Loucy (cell line): Measurements from ENCODE around the gene POLR3A.

ENCODE experiments used
- H2AFZ ChIP-seq: fragments of 200-600 bp; sonication (generic); 2 replicates; pipeline ENCODE4 v1.6.0; 2016; ENCODE audit warnings: antibody characterized with exemption, mild to moderate bottlenecking, low read length, moderate library complexity
- H3F3A ChIP-seq: fragments of 200-600 bp; 2 replicates; pipeline ENCODE4 v1.6.0; 2016; ENCODE audit warnings: antibody characterized with exemption, low read depth, mild to moderate bottlenecking
- H3K27me3 ChIP-seq: fragments of 200-600 bp; sonication (generic); 2 replicates; pipeline ENCODE4 v1.6.1; 2014; ENCODE audit warnings: low read length, mild to moderate bottlenecking; ENCODE audit not compliant: insufficient read depth, poor library complexity, severe bottlenecking
- H3K36me3 ChIP-seq: fragments of 200-600 bp; sonication (generic); 2 replicates; pipeline ENCODE4 v1.6.1; 2016; ENCODE audit warnings: low read length; ENCODE audit not compliant: insufficient read depth
- H3K4me1 ChIP-seq: fragments of 200-600 bp; sonication (generic); 2 replicates; pipeline ENCODE4 v1.5.1; 2014; ENCODE audit warnings: low read length, mild to moderate bottlenecking; ENCODE audit not compliant: insufficient read depth, poor library complexity, severe bottlenecking
- H3K4me2 ChIP-seq: fragments of 200-600 bp; sonication (generic); 2 replicates; pipeline ENCODE4 v1.6.0; 2014; ENCODE audit warnings: antibody characterized with exemption, low read length, low read depth, mild to moderate bottlenecking; ENCODE audit not compliant: poor library complexity, severe bottlenecking
- H3K4me3 ChIP-seq: fragments of 200-600 bp; sonication (generic); 2 replicates; pipeline ENCODE4 v1.5.1; 2014; ENCODE audit warnings: low read length, mild to moderate bottlenecking, mixed read lengths; ENCODE audit not compliant: poor library complexity, severe bottlenecking
- H3K79me2 ChIP-seq: fragments of 200-600 bp; sonication (generic); 2 replicates; pipeline ENCODE4 v1.6.1; 2014; ENCODE audit warnings: low read length; ENCODE audit not compliant: insufficient read depth
- H3K9ac ChIP-seq: fragments of 200-600 bp; sonication (generic); 2 replicates; pipeline ENCODE4 v1.6.0; 2014; ENCODE audit warnings: mild to moderate bottlenecking, low read depth, low read length, moderate library complexity; ENCODE audit not compliant: poor library complexity, severe bottlenecking
- H3K9me2 ChIP-seq: fragments of 200-600 bp; sonication (generic); replicated peaks from 2 replicates; pipeline ENCODE4 v1.6.1; 2016; ENCODE audit warnings: low read depth, low read length, mixed read lengths
- H3K9me3 ChIP-seq: fragments of 200-600 bp; sonication (generic); 2 replicates; pipeline ENCODE4 v1.6.1; 2014; ENCODE audit warnings: mild to moderate bottlenecking, antibody characterized with exemption, low read length, low read depth; ENCODE audit not compliant: insufficient read depth
- H4K20me1 ChIP-seq: fragments of 200-600 bp; sonication (generic); 2 replicates; pipeline ENCODE4 v1.6.0; 2014; ENCODE audit warnings: antibody characterized with exemption, low read length, mild to moderate bottlenecking; ENCODE audit not compliant: insufficient read depth, poor library complexity, severe bottlenecking
- CTCF ChIP-seq: fragments of 200-600 bp; sonication (generic); conservative IDR thresholded peaks from 2 replicates; pipeline ENCODE4 v1.5.1; 2014; ENCODE audit warnings: mild to moderate bottlenecking, antibody characterized with exemption, low read length
- EZH2phosphoT487 ChIP-seq: fragments of 200-600 bp; IDR thresholded peaks from 2 replicates; pipeline ENCODE4 v1.6.1; 2018; ENCODE audit warnings: antibody characterized with exemption, mild to moderate bottlenecking, moderate library complexity, borderline replicate concordance

POLR3A gene

GRCh38 chr10:78023741-78024140 lies 5.6 kb downstream of the POLR3A start:
- no peak overlapping the region for H2AFZ ChIP-seq
- H3K9ac ChIP-seq: no peak overlapping the region
- no peaks in the 10 kb centered on the region for H3K9me3 ChIP-seq
- H3F3A ChIP-seq: no peaks in the 10 kb centered on the region
- H3K27me3 ChIP-seq: no peaks in the 10 kb centered on the region
- TF ChIP-seq CTCF: no peak
- H3K4me2 ChIP-seq: no peak overlapping the region
- peaks cover 3% of the 10 kb centered on the region for H4K20me1 ChIP-seq
- H3K4me3 ChIP-seq: no peak overlapping the region
- peaks cover 10% of the 10 kb centered on the region for H3K4me1 ChIP-seq
- no peaks in the 10 kb centered on the region for H3K9me2 ChIP-seq
- peaks cover 66% of the 10 kb centered on the region for H3K36me3 ChIP-seq
- peaks cover 23% of the 10 kb centered on the region for H3K79me2 ChIP-seq

- H4K20me1 ChIP-seq: no peaks in the 10 kb centered on the region
- no peaks in the 10 kb centered on the region for H3K9me2 ChIP-seq
- no peaks in the 10 kb centered on the region for H3K4me1 ChIP-seq
- H2AFZ ChIP-seq: no peak overlapping the region
- peaks cover 87% of the 10 kb centered on the region for H3K36me3 ChIP-seq
- H3K9ac ChIP-seq: no peak overlapping the region
- TF ChIP-seq EZH2phosphoT487: no peak
- no peak for TF ChIP-seq CTCF
- H3K79me2 ChIP-seq: no peaks in the 10 kb centered on the region
- no peak overlapping the region for H3K4me3 ChIP-seq
- H3K4me2 ChIP-seq: no peak overlapping the region
- no peaks in the 10 kb centered on the region for H3K27me3 ChIP-seq
- no peaks in the 10 kb centered on the region for H3K9me3 ChIP-seq
- no peaks in the 10 kb centered on the region for H3F3A ChIP-seq
Observed at GRCh38 chr10:78021201-78021600, 8.1 kb downstream of the POLR3A start.

GRCh38 chr10:78019264-78019663 lies 10.1 kb downstream of the POLR3A start:
- H4K20me1 ChIP-seq: no peaks in the 10 kb centered on the region

More at GRCh38 chr10:78019264-78019663, 10.1 kb downstream of the POLR3A start:
- Histone ChIP-seq H3K4me1 (no peaks in the 10 kb centered on the region), H3K9me2 (no peaks in the 10 kb centered on the region), H3K9me3 (no peaks in the 10 kb centered on the region), H3F3A (no peaks in the 10 kb centered on the region), H3K27me3 (no peaks in the 10 kb centered on the region), H3K36me3 (peaks cover 84% of the 10 kb centered on the region), H3K4me2 (no peak overlapping the region), H3K4me3 (no peak overlapping the region), H3K79me2 (no peaks in the 10 kb centered on the region), H3K9ac (no peak overlapping the region), H2AFZ (no peak overlapping the region)
- TF ChIP-seq CTCF (no peak), EZH2phosphoT487 (no peak)
